ENCODE measurements around the gene SLCO3A1.

DNA sequence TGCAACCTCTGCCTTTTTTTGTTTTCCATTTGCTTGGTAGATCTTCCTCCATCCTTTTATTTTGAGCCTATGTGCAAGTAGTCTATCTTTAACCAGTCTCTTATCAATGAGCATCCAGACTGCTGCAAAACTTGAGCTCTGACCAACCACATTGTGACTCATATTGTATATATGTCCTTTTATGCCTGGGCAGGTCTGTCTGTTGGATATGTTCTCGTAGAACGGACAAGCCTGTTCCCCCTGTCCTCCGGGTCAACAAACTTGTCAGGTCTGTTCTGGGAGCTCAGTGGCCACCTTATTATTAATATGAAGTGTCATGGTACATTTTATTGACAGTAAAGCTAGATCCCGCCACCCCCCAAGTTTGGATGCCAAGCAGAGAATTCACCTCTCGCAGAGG is 287.3 kb downstream of the SLCO3A1 start:
- TF ChIP-seq, protein P1, sequence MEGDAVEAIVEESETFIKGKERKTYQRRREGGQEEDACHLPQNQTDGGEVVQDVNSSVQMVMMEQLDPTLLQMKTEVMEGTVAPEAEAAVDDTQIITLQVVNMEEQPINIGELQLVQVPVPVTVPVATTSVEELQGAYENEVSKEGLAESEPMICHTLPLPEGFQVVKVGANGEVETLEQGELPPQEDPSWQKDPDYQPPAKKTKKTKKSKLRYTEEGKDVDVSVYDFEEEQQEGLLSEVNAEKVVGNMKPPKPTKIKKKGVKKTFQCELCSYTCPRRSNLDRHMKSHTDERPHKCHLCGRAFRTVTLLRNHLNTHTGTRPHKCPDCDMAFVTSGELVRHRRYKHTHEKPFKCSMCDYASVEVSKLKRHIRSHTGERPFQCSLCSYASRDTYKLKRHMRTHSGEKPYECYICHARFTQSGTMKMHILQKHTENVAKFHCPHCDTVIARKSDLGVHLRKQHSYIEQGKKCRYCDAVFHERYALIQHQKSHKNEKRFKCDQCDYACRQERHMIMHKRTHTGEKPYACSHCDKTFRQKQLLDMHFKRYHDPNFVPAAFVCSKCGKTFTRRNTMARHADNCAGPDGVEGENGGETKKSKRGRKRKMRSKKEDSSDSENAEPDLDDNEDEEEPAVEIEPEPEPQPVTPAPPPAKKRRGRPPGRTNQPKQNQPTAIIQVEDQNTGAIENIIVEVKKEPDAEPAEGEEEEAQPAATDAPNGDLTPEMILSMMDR (IDR thresholded peaks at IDR 0.05; ENCODE audit: low read depth, low read length, missing input control), result no peak
- TF ChIP-seq, protein P2, sequence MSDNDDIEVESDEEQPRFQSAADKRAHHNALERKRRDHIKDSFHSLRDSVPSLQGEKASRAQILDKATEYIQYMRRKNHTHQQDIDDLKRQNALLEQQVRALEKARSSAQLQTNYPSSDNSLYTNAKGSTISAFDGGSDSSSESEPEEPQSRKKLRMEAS (IDR thresholded peaks at IDR 0.05), result no peak
- no peak for TF ChIP-seq YY1 (IDR thresholded peaks at IDR 0.05)
- no peak for TF ChIP-seq RAD21 (IDR thresholded peaks at IDR 0.05)
- no peak for TF ChIP-seq GABPA (IDR thresholded peaks at IDR 0.05 in 1 of 2, conservative IDR thresholded peaks at IDR 0.05 in 1 of 2)
- TF ChIP-seq SP1 (IDR thresholded peaks at IDR 0.05), result no peak
